AG09309 (cell line): ENCODE data around the gene UCP2.

Experiments used
- DNase-seq: peaks from one replicate; pipeline ENCODE4 v3.0.0-alpha.2; 2010; ENCODE audit warnings: low read depth
- H3K4me3 ChIP-seq: 2 replicates; pipeline ENCODE4 v1.5.1; 2011; ENCODE audit warnings: mild to moderate bottlenecking, low read depth, low read length, moderate library complexity; ENCODE audit not compliant: control insufficient read depth
- CTCF ChIP-seq: IDR thresholded peaks from 2 replicates; pipeline ENCODE4 v1.5.1; 2011; ENCODE audit warnings: mild to moderate bottlenecking, low read depth, low read length, inconsistent platforms; ENCODE audit not compliant: insufficient read depth, control insufficient read depth; ENCODE audit errors: missing control alignments

UCP2 gene

DNA sequence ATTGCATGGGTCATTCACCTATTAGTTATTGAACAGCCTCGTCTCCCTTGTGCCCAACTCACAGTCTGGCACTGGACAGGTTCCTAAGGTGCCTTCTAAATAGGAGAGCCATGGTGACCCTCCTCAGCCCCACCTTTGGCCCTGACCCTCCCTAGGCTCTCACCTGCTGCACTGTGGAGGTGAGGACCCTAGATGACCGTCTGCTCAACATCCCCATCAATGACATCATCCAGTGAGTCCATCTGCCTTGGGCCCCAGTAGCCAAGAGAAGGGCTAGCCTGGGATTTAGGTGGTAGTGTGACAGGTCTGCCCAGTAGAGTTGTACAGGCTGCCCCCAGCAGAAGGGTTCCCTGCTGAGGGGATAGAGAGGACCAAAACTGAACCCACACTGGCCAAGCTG is 13.6 kb downstream of the UCP2 start:
- no peak for TF ChIP-seq CTCF
- no peak for DNase-seq
- no peak overlapping the region for H3K4me3 ChIP-seq

- H3K4me3 ChIP-seq: no peak overlapping the region
- no peak for TF ChIP-seq CTCF
- DNase-seq: no peak
These were observed 14.2 kb downstream of the UCP2 start for GRCh38 chr11:73968356-73968966.

GRCh38 chr11:73965764-73966121 is 16.9 kb downstream of the UCP2 start:
- no peak for DNase-seq
- no peak for TF ChIP-seq CTCF
- H3K4me3 ChIP-seq: no peak overlapping the region

GRCh38 chr11:73965076-73965763 is 17.4 kb downstream of the UCP2 start:
- H3K4me3 ChIP-seq: no peak overlapping the region
- TF ChIP-seq CTCF: no peak
- DNase-seq: no peak

GRCh38 chr11:73963861-73964260 is 18.8 kb downstream of the UCP2 start:
- no peak overlapping the region for H3K4me3 ChIP-seq
- no peak for DNase-seq
- TF ChIP-seq CTCF: no peak

DNA sequence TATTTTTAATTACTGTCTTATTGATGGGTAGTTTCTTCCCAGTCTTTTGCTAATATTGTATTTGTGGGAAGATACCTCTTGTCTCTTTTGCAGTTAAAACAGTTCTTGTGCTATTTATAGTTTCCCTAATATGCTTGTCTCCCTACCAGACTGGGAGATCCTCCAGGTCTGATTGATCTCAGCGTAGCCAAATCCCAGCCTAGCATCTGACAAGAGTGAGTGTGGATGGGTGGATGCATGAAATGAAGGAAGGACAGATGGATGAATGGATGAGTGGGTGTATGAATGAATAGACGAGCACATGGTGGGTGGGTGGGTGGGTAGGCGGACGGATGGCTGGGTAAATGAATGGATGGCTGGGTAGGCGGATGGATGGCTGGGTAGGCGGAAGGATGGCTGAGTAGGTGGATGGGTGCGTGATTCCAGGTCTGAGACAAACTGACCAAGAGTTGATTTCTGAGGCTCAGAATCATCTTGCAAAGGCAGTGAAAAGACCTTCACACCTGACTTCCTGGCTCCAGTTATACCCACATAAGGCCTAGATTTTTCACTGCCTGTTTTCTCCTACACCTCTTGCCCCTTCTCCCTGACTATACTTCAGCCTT is 20.4 kb downstream of the UCP2 start:
- H3K4me3 ChIP-seq: no peak overlapping the region
- DNase-seq: no peak
- no peak for TF ChIP-seq CTCF
